Activated B cell treated with CpG ODN at 0.5 μM for 24 hours (primary cell): ENCODE measurements around the gene ARID3A. TPM values are rescaled to one million over a fixed set of nuclear protein-coding genes. Genes with fewer than 3 reads are reported as not detected.
"Not testable (repeated sequence)": the region's sequence is repeated elsewhere in the genome, so short reads cannot be mapped to it uniquely, and the experiment has no call there.

Source experiments
- ATAC-seq: fragments of 200-7000 bp; cut with Tn5 transposase; one replicate; pipeline ENCODE4 v1.10.0; 2021; ENCODE audit warnings: low read depth, mild to moderate bottlenecking, moderate library complexity
- CTCF ChIA-PET: fragments of 350-600 bp; sonication (Branson Sonifier 250); formaldehyde crosslinking; loops from one replicate; lab custom pipeline; 2021; ENCODE audit warnings: antibody characterized with exemption; lab: Charles Lee
- POLR2A ChIA-PET: fragments of 350-600 bp; sonication (Branson Sonifier 250); formaldehyde crosslinking; loops from one replicate; lab custom pipeline; 2021; ENCODE audit warnings: antibody characterized with exemption; lab: Charles Lee
- DNase-seq: peaks from one replicate; pipeline ENCODE4 v3.0.0; 2022
- H3K27ac Mint-ChIP-seq: one replicate; pipeline ENCODE4 v1.8.0; 2020; ENCODE audit warnings: mixed read lengths
- H3K27me3 Mint-ChIP-seq: one replicate; pipeline ENCODE4 v1.8.0; 2021; ENCODE audit warnings: mixed read lengths
- H3K36me3 Mint-ChIP-seq: one replicate; pipeline ENCODE4 v1.8.0; 2021; ENCODE audit warnings: low read depth, mixed read lengths
- H3K4me1 Mint-ChIP-seq: one replicate; pipeline ENCODE4 v1.8.0; 2021; ENCODE audit warnings: mixed read lengths
- H3K4me3 Mint-ChIP-seq: one replicate; pipeline ENCODE4 v1.8.0; 2020; ENCODE audit warnings: mild to moderate bottlenecking, mixed read lengths
- H3K9me3 Mint-ChIP-seq: one replicate; pipeline ENCODE4 v1.8.0; 2020; ENCODE audit warnings: mixed read lengths
- CTCF ChIP-seq: fragments of 200-600 bp; IDR thresholded peaks from one replicate; pipeline ENCODE4 v1.8.0; 2022; ENCODE audit warnings: antibody characterized with exemption, mild to moderate bottlenecking
- intact Hi-C: fragments of 100-400 bp; cut with micrococcal nuclease; formaldehyde crosslinking; loops from one replicate; pipeline ENCODE4 v1.15.1; 2024
- total RNA-seq: library from RNA; stranded (reverse); gene quantifications from 2 replicates; pipeline ENCODE4 v1.2.3, GENCODE V29; 2022

Gene ARID3A
- total RNA-seq, 1 donor from 2014 or later: 74.9 TPM

GRCh38 chr19:955803-956765, 30.2 kb downstream of the ARID3A start:
- CTCF ChIA-PET: no interaction called here
- Mint-ChIP-seq H3K4me1 (peaks cover 37% of the 10 kb centered on the region), H3K36me3 (peaks cover 14% of the 10 kb centered on the region), H3K27ac (no peak overlapping the region), H3K4me3 (no peak overlapping the region), H3K27me3 (no peaks in the 10 kb centered on the region), H3K9me3 (no peaks in the 10 kb centered on the region)
- intact Hi-C loops: no loop called here
- TF ChIP-seq CTCF: no peak
- DNase-seq (no peak), ATAC-seq (no peak)
- POLR2A ChIA-PET: no interaction called here

- intact Hi-C loops: no loop called here
- CTCF ChIA-PET: interaction anchor here (0.6 kb wide), 1 partner anchor 233 kb away, joined by 3 read pairs; no protein-coding TSS in a partner anchor
- Mint-ChIP-seq H3K4me1 (peaks cover 30% of the 10 kb centered on the region), H3K36me3 (peaks cover 14% of the 10 kb centered on the region), H3K4me3 (no peak overlapping the region), H3K9me3 (no peaks in the 10 kb centered on the region), H3K27ac (no peak overlapping the region), H3K27me3 (no peaks in the 10 kb centered on the region)
- ATAC-seq (no peak), DNase-seq (no peak)
- TF ChIP-seq CTCF: no peak
- POLR2A ChIA-PET: no interaction called here
These were observed 31.1 kb downstream of the ARID3A start for GRCh38 chr19:956766-957440.

- Mint-ChIP-seq H3K36me3 (peaks cover 19% of the 10 kb centered on the region), H3K4me1 (peaks cover 23% of the 10 kb centered on the region)
- H3K9me3 Mint-ChIP-seq, H3K27me3 Mint-ChIP-seq, H3K27ac Mint-ChIP-seq, ATAC-seq, H3K4me3 Mint-ChIP-seq, CTCF ChIA-PET, DNase-seq, intact Hi-C loops: not testable (repeated sequence)
- POLR2A ChIA-PET: interaction anchor here (0.7 kb wide), 1 partner anchor 95 kb away, joined by 3 read pairs; no protein-coding TSS in a partner anchor
These were observed 31.7 kb downstream of the ARID3A start for GRCh38 chr19:957578-957977.

DNA sequence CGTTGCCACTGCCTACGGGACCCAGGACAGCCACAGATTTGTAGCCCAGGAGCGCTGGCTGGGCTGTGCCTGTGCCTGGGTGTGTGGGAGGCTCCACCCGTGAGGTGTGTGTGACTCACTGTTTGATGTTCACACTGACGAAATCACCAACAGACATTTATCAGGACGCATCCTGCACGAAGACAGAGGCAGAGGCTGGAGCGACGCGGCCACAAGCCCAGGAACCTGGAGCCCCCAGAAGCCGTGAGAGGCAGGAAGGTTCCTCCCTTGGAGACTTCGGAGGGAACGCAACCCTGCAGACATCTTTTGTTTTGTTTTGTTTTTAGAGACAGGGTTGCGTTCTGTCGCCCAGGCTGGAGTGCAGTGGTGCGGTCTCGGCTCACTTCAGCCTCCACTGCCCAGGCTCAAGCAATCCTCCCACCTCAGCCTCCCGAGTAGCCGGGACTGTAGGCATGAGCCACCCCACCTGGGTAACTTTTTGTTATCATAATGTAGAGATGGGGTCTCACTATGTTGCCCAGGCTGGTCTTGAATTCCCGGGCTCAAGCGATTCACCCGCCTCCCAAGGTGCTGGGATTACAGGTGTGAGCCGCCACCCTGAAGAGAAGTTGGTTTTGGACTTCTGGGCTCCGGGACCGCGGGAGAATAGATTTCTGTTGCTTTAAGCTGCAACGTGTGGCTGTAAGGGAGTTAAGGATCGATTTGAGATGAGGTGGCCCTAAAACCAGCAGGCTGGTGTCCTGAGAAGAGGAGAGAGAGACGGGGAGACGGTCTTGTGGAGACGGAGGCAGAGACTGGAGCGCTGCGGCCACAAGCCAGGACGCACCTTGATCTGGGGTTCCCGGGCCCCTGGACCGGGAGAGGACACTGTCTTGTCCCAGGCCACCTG, 33.4 kb downstream of the ARID3A start:
- H3K4me1 Mint-ChIP-seq: peaks cover 12% of the 10 kb centered on the region
- ChIA-PET CTCF (no interaction called here), POLR2A (no interaction called here)
- H3K27ac Mint-ChIP-seq: no peak overlapping the region
- DNase-seq (no peak), ATAC-seq (no peak)
- no peaks in the 10 kb centered on the region for H3K9me3 Mint-ChIP-seq
- no peak overlapping the region for H3K4me3 Mint-ChIP-seq
- TF ChIP-seq CTCF: no peak
- H3K36me3 Mint-ChIP-seq: peaks cover 21% of the 10 kb centered on the region
- no peaks in the 10 kb centered on the region for H3K27me3 Mint-ChIP-seq
- intact Hi-C loops: no loop called here

- Mint-ChIP-seq H3K9me3 (no peaks in the 10 kb centered on the region), H3K27me3 (no peaks in the 10 kb centered on the region), H3K36me3 (peaks cover 28% of the 10 kb centered on the region), H3K27ac (no peak overlapping the region), H3K4me1 (peaks cover 4% of the 10 kb centered on the region), H3K4me3 (no peak overlapping the region)
- intact Hi-C loops: no loop called here
- ChIA-PET POLR2A (no interaction called here), CTCF (no interaction called here)
- DNase-seq (no peak), ATAC-seq (no peak)
- TF ChIP-seq CTCF: no peak
These were observed 34.2 kb downstream of the ARID3A start for GRCh38 chr19:960020-960419.
